ENCODE measurements around the gene SNAI1.

Gene SNAI1

GRCh38 chr20:49938173-49939163, 44.3 kb upstream of the SNAI1 start:
- H3K18ac ChIP-seq (ENCODE audit: low read length): no peak overlapping the region
- H4K8ac ChIP-seq (ENCODE audit: low read depth, low read length): no peak overlapping the region
- no peak overlapping the region for H3K27ac ChIP-seq (ENCODE audit: low read depth, low read length)
- no peak overlapping the region for H3K4me3 ChIP-seq (ENCODE audit: low read length)
- H4K5ac ChIP-seq (ENCODE audit: low read length): no peak overlapping the region
- peak overlapping the region; percentile 2 for H3K9ac ChIP-seq (ENCODE audit: low read length)
- no peaks in the 10 kb centered on the region for H3K27me3 ChIP-seq (ENCODE audit: insufficient read depth, low read length, poor library complexity)
- peaks cover 11% of the 10 kb centered on the region for H3K4me1 ChIP-seq (ENCODE audit: control insufficient read depth, low read depth, low read length)
- H3K4ac ChIP-seq (ENCODE audit: low read depth, low read length): no peak overlapping the region
- no CpG with 5 or more reads among the region's 12 CpGs for WGBS (ENCODE audit: extremely low coverage, insufficient coverage, low lambda C conversion rate)
- H3K79me2 ChIP-seq (ENCODE audit: control insufficient read depth, insufficient read depth, low read length): peaks cover 59% of the 10 kb centered on the region
- no peak overlapping the region for H3K23ac ChIP-seq (ENCODE audit: low read length)
- no peak overlapping the region for H2BK5ac ChIP-seq (ENCODE audit: low read length)
- no peak overlapping the region for H2BK120ac ChIP-seq (ENCODE audit: low read depth, low read length)
- no peak overlapping the region for H3K4me2 ChIP-seq (ENCODE audit: low read length)
- H3K36me3 ChIP-seq (ENCODE audit: control insufficient read depth, insufficient read depth, low read length): peaks cover 2% of the 10 kb centered on the region
- peak overlapping the region; percentile 38 for H3K56ac ChIP-seq (ENCODE audit: low read length)
- no peak overlapping the region for H2AK5ac ChIP-seq (ENCODE audit: low read length)
- DNase-seq: no peak
- H2BK15ac ChIP-seq (replicated peaks; ENCODE audit: low read depth): no peak overlapping the region
- H3K79me1 ChIP-seq (ENCODE audit: low read length): peaks cover 20% of the 10 kb centered on the region

DNA sequence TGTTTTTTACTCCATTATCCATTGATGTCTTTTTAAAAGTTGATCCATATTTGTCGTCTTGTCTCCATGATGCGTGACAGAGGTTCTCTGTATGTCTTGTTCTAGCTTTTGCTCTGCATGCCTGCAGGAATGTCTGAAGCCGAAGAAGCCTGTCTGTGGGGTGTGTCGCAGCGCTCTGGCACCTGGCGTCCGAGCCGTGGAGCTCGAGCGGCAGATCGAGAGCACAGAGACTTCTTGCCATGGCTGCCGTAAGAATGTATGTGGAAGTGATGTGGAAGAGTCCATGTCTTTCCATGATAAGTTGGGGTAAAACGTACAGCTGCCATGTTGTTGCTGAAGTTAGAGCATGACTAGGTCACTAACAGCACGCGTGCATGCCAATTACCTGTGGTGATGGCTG, 41.3 kb upstream of the SNAI1 start:
- no peak overlapping the region for H2BK5ac ChIP-seq (ENCODE audit: low read length)
- no peak overlapping the region for H3K23ac ChIP-seq (ENCODE audit: low read length)
- no peaks in the 10 kb centered on the region for H3K27me3 ChIP-seq (ENCODE audit: insufficient read depth, low read length, poor library complexity)
- H3K18ac ChIP-seq (ENCODE audit: low read length): no peak overlapping the region
- no peak overlapping the region for H2BK15ac ChIP-seq (replicated peaks; ENCODE audit: low read depth)
- no peak overlapping the region for H3K4me2 ChIP-seq (ENCODE audit: low read length)
- no peak overlapping the region for H4K5ac ChIP-seq (ENCODE audit: low read length)
- H2AK5ac ChIP-seq (ENCODE audit: low read length): no peak overlapping the region
- no CpG with 5 or more reads among the region's 15 CpGs for WGBS (ENCODE audit: extremely low coverage, insufficient coverage, low lambda C conversion rate)
- peaks cover 60% of the 10 kb centered on the region for H3K79me2 ChIP-seq (ENCODE audit: control insufficient read depth, insufficient read depth, low read length)
- peaks cover 11% of the 10 kb centered on the region for H3K4me1 ChIP-seq (ENCODE audit: control insufficient read depth, low read depth, low read length)
- H3K79me1 ChIP-seq (ENCODE audit: low read length): peaks cover 22% of the 10 kb centered on the region
- no peak overlapping the region for H4K8ac ChIP-seq (ENCODE audit: low read depth, low read length)
- no peak overlapping the region for H3K9ac ChIP-seq (ENCODE audit: low read length)
- no peak overlapping the region for H3K56ac ChIP-seq (ENCODE audit: low read length)
- H3K36me3 ChIP-seq (ENCODE audit: control insufficient read depth, insufficient read depth, low read length): peaks cover 5% of the 10 kb centered on the region
- no peak overlapping the region for H3K27ac ChIP-seq (ENCODE audit: low read depth, low read length)
- H3K4ac ChIP-seq (ENCODE audit: low read depth, low read length): no peak overlapping the region
- no peak overlapping the region for H3K4me3 ChIP-seq (ENCODE audit: low read length)
- no peak overlapping the region for H2BK120ac ChIP-seq (ENCODE audit: low read depth, low read length)
- DNase-seq: no peak

GRCh38 chr20:49942303-49942702, 40.5 kb upstream of the SNAI1 start:
- Histone ChIP-seq H2BK5ac (ENCODE audit: low read length) (no peak overlapping the region), H4K5ac (ENCODE audit: low read length) (no peak overlapping the region), H3K79me2 (ENCODE audit: control insufficient read depth, insufficient read depth, low read length) (peaks cover 52% of the 10 kb centered on the region), H2BK120ac (ENCODE audit: low read depth, low read length) (no peak overlapping the region), H2BK15ac (replicated peaks; ENCODE audit: low read depth) (no peak overlapping the region), H3K36me3 (ENCODE audit: control insufficient read depth, insufficient read depth, low read length) (peaks cover 6% of the 10 kb centered on the region), H3K27me3 (ENCODE audit: insufficient read depth, low read length, poor library complexity) (no peaks in the 10 kb centered on the region), H3K4me3 (ENCODE audit: low read length) (no peak overlapping the region), H3K79me1 (ENCODE audit: low read length) (peaks cover 19% of the 10 kb centered on the region), H3K27ac (ENCODE audit: low read depth, low read length) (no peak overlapping the region), H2AK5ac (ENCODE audit: low read length) (no peak overlapping the region), H3K4me2 (ENCODE audit: low read length) (no peak overlapping the region), H3K4me1 (ENCODE audit: control insufficient read depth, low read depth, low read length) (peaks cover 11% of the 10 kb centered on the region), H3K9ac (ENCODE audit: low read length) (no peak overlapping the region), H3K18ac (ENCODE audit: low read length) (no peak overlapping the region), H4K8ac (ENCODE audit: low read depth, low read length) (no peak overlapping the region), H3K23ac (ENCODE audit: low read length) (no peak overlapping the region), H3K56ac (ENCODE audit: low read length) (no peak overlapping the region), H3K4ac (ENCODE audit: low read depth, low read length) (no peak overlapping the region)
- no peak for DNase-seq
- WGBS (ENCODE audit: extremely low coverage, insufficient coverage, low lambda C conversion rate): no CpG with 5 or more reads among the region's 3 CpGs

- H3K9ac ChIP-seq (ENCODE audit: low read length): no peak overlapping the region
- no peak overlapping the region for H3K23ac ChIP-seq (ENCODE audit: low read length)
- peaks cover 19% of the 10 kb centered on the region for H3K79me1 ChIP-seq (ENCODE audit: low read length)
- H3K56ac ChIP-seq (ENCODE audit: low read length): no peak overlapping the region
- no peaks in the 10 kb centered on the region for H3K27me3 ChIP-seq (ENCODE audit: insufficient read depth, low read length, poor library complexity)
- peaks cover 6% of the 10 kb centered on the region for H3K36me3 ChIP-seq (ENCODE audit: control insufficient read depth, insufficient read depth, low read length)
- no peak overlapping the region for H4K8ac ChIP-seq (ENCODE audit: low read depth, low read length)
- H3K79me2 ChIP-seq (ENCODE audit: control insufficient read depth, insufficient read depth, low read length): peaks cover 46% of the 10 kb centered on the region
- H3K4me3 ChIP-seq (ENCODE audit: low read length): no peak overlapping the region
- no peak for DNase-seq
- H3K18ac ChIP-seq (ENCODE audit: low read length): no peak overlapping the region
- no peak overlapping the region for H3K27ac ChIP-seq (ENCODE audit: low read depth, low read length)
- H3K4me2 ChIP-seq (ENCODE audit: low read length): no peak overlapping the region
- WGBS (ENCODE audit: extremely low coverage, insufficient coverage, low lambda C conversion rate): no CpG with 5 or more reads among the region's 3 CpGs
- H2BK120ac ChIP-seq (ENCODE audit: low read depth, low read length): no peak overlapping the region
- no peak overlapping the region for H2BK15ac ChIP-seq (replicated peaks; ENCODE audit: low read depth)
- H3K4ac ChIP-seq (ENCODE audit: low read depth, low read length): no peak overlapping the region
- H4K5ac ChIP-seq (ENCODE audit: low read length): no peak overlapping the region
- peaks cover 6% of the 10 kb centered on the region for H3K4me1 ChIP-seq (ENCODE audit: control insufficient read depth, low read depth, low read length)
- no peak overlapping the region for H2BK5ac ChIP-seq (ENCODE audit: low read length)
- no peak overlapping the region for H2AK5ac ChIP-seq (ENCODE audit: low read length)
Measured at GRCh38 chr20:49942942-49943341, 39.8 kb upstream of the SNAI1 start.

DNA sequence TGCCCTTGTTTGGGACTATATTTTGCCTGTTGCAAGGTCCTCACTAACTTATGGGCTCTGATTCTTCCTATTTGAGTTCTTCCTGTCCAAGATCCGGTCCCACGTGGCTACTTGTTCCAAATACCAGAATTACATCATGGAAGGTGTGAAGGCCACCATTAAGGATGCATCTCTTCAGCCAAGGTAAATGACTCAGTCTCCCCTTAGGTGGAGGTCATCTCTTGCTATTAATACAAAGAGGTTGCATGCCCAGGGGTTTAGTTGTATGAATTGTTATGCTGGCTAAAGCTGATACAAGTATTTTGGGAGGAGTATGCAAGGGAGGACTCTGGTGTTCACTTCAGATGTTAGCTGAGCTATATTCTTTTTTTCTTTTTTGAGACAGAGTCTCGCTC, 37.5 kb upstream of the SNAI1 start:
- peaks cover 16% of the 10 kb centered on the region for H3K36me3 ChIP-seq (ENCODE audit: control insufficient read depth, insufficient read depth, low read length)
- no peaks in the 10 kb centered on the region for H3K27me3 ChIP-seq (ENCODE audit: insufficient read depth, low read length, poor library complexity)
- no peaks in the 10 kb centered on the region for H3K4me1 ChIP-seq (ENCODE audit: control insufficient read depth, low read depth, low read length)
- no peak overlapping the region for H3K23ac ChIP-seq (ENCODE audit: low read length)
- H3K4me2 ChIP-seq (ENCODE audit: low read length): no peak overlapping the region
- no peak overlapping the region for H2AK5ac ChIP-seq (ENCODE audit: low read length)
- no peak overlapping the region for H3K18ac ChIP-seq (ENCODE audit: low read length)
- no peak overlapping the region for H2BK15ac ChIP-seq (replicated peaks; ENCODE audit: low read depth)
- WGBS (ENCODE audit: extremely low coverage, insufficient coverage, low lambda C conversion rate): no CpG with 5 or more reads among the region's 3 CpGs
- H3K27ac ChIP-seq (ENCODE audit: low read depth, low read length): no peak overlapping the region
- H3K56ac ChIP-seq (ENCODE audit: low read length): no peak overlapping the region
- H3K79me1 ChIP-seq (ENCODE audit: low read length): peaks cover 15% of the 10 kb centered on the region
- no peak overlapping the region for H2BK5ac ChIP-seq (ENCODE audit: low read length)
- no peak overlapping the region for H4K8ac ChIP-seq (ENCODE audit: low read depth, low read length)
- no peak overlapping the region for H3K9ac ChIP-seq (ENCODE audit: low read length)
- no peak for DNase-seq
- H3K79me2 ChIP-seq (ENCODE audit: control insufficient read depth, insufficient read depth, low read length): peaks cover 26% of the 10 kb centered on the region
- H3K4me3 ChIP-seq (ENCODE audit: low read length): no peak overlapping the region
- H4K5ac ChIP-seq (ENCODE audit: low read length): no peak overlapping the region
- no peak overlapping the region for H2BK120ac ChIP-seq (ENCODE audit: low read depth, low read length)
- no peak overlapping the region for H3K4ac ChIP-seq (ENCODE audit: low read depth, low read length)
